PC-9 (cell line): ENCODE measurements around the gene SYT4.

Source experiments
- EZH2 ChIP-seq: fragments of 200-600 bp; sonication (generic); IDR thresholded peaks from 2 replicates; pipeline ENCODE4 v1.8.0; 2017; ENCODE audit warnings: antibody characterized with exemption, low read depth
- TF ChIP-seq, protein P1 (sequence below): fragments of 200-600 bp; sonication (generic); conservative IDR thresholded peaks from 2 replicates; pipeline ENCODE4 v1.6.1; 2017; ENCODE audit warnings: mixed run types, antibody characterized with exemption, mild to moderate bottlenecking, moderate library complexity

DNA sequence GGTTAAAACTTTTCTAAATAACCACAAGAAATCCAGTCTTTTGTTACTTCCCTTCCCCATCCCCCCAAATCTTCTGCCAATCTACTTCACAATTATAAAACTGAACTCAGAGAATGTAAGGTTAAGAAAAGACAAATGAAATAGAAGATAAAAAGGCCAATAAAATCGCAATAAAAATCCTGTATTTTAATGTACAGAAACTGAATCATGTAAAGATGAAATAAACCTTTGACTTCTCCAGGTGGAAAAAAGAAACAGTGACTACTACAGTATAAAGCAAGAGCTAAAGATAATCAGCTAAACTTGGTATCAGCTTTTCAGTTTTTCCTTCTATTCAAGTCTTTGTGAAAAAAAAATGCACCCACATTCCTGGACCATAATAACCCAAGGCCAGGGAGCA, 1.7 kb downstream of the SYT4 start:
- TF ChIP-seq, protein P1, sequence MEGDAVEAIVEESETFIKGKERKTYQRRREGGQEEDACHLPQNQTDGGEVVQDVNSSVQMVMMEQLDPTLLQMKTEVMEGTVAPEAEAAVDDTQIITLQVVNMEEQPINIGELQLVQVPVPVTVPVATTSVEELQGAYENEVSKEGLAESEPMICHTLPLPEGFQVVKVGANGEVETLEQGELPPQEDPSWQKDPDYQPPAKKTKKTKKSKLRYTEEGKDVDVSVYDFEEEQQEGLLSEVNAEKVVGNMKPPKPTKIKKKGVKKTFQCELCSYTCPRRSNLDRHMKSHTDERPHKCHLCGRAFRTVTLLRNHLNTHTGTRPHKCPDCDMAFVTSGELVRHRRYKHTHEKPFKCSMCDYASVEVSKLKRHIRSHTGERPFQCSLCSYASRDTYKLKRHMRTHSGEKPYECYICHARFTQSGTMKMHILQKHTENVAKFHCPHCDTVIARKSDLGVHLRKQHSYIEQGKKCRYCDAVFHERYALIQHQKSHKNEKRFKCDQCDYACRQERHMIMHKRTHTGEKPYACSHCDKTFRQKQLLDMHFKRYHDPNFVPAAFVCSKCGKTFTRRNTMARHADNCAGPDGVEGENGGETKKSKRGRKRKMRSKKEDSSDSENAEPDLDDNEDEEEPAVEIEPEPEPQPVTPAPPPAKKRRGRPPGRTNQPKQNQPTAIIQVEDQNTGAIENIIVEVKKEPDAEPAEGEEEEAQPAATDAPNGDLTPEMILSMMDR: no peak
- no peak for TF ChIP-seq EZH2
